Esophagus muscularis mucosa (tissue), 4 donors: ENCODE measurements around the gene AREG. TPM values are rescaled to one million over a fixed set of nuclear protein-coding genes. Genes with fewer than 3 reads are reported as not detected.

ENCODE experiments used
- DNase-seq: peaks from one replicate; pipeline ENCODE4 v3.0.0-alpha.2; 2017; ENCODE audit errors: extremely low spot score
- H3K27ac ChIP-seq, 4 donors: fragments of 200-600 bp; sonication (generic); replicated peaks in 1 of 4; 1 replicate in 3 of 4; 2 replicates in 1 of 4; pipeline ENCODE4 v1.5.1; 2016 to 2019; ENCODE audit warnings: mild to moderate bottlenecking in 1 of 4
- H3K27me3 ChIP-seq, 4 donors: fragments of 200-600 bp; sonication (generic); one replicate each; pipeline versions ENCODE4 v1.5.1 to v1.6.0; 2016 to 2019
- H3K36me3 ChIP-seq, 4 donors: fragments of 200-600 bp; sonication (generic); one replicate each; pipeline ENCODE4 v1.5.1; 2016 to 2019
- H3K4me1 ChIP-seq, 4 donors: fragments of 200-600 bp; sonication (generic); one replicate each; pipeline ENCODE4 v1.5.1; 2016 to 2019
- H3K4me3 ChIP-seq, 4 donors: fragments of 200-600 bp; sonication (generic); 1 replicate in 2 of 4; 2 replicates in 2 of 4; pipeline ENCODE4 v1.5.1; 2016 to 2019; ENCODE audit warnings: mild to moderate bottlenecking in 4 of 4, moderate library complexity in 1 of 4
- H3K9me3 ChIP-seq, 4 donors: fragments of 200-600 bp; sonication (generic); 1 replicate in 3 of 4; 2 replicates in 1 of 4; pipeline ENCODE4 v1.5.1; 2016 to 2019
- EP300 ChIP-seq: sonication (generic); formaldehyde crosslinking; IDR thresholded peaks from one replicate; pipeline ENCODE4 v1.6.1; 2017; ENCODE audit warnings: antibody characterized with exemption
- POLR2A ChIP-seq: fragments of 450-650 bp; IDR thresholded peaks from one replicate; pipeline ENCODE4 v1.6.1; 2017; ENCODE audit warnings: antibody characterized with exemption, moderate library complexity, mild to moderate bottlenecking, low read depth
- POLR2AphosphoS5 ChIP-seq, 2 donors: sonication (generic); formaldehyde crosslinking; IDR thresholded peaks; one replicate each; pipeline ENCODE4 v1.6.1; 2017; ENCODE audit warnings: antibody characterized with exemption in 2 of 2
- WGBS: methylation state at CpG from one replicate; pipeline ENCODE4 v1.1.5; 2018; 5-methylcytosine and 5-hydroxymethylcytosine counted together
- intact Hi-C: fragments of 100-400 bp; cut with DNase I; formaldehyde crosslinking; loops from one replicate; pipeline ENCODE4 v1.15.1; 2023
- total RNA-seq, 4 donors: library from RNA; depleted of rRNA; stranded (reverse); fragments of >200 nt; gene quantifications; one replicate each; pipeline versions ENCODE4 v1.1.0 to v1.2.1, GENCODE V29; 2016
- TF ChIP-seq, protein P1 (sequence below), 3 experiments: fragments of 200-600 bp in 2 of 3; fragments of 450-650 bp in 1 of 3; sonication (generic) in 2 of 3; IDR thresholded peaks; one replicate each; pipeline ENCODE4 v1.5.1; 2017 to 2019; ENCODE audit warnings: antibody characterized with exemption in 3 of 3, mild to moderate bottlenecking in 2 of 3, moderate library complexity in 1 of 3

Gene AREG
- total RNA-seq, 4 donors from 2014 or later = 1.4 to 18.6 (median 4.4) TPM

DNA sequence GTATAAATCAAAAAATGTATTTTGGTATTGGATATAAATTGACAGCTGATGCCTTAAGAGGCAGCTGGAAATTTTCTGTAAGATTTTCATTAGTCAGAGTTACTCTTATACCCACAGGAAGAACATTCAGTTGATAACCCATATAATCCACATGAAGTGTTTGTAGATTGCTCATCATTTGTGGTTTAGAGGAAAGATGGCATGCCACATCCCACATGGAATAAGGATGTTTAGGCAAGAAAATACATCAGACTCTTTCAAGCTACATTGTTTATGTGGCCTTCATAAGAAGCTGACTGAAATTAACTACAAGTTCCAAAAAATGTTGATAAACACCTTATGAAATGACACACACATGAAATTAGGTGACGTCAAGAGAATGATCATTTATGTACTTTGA, 56.6 kb downstream of the AREG start:
- no peak for TF ChIP-seq EP300
- no peak for TF ChIP-seq POLR2AphosphoS5 (IDR thresholded peaks at IDR 0.05)
- TF ChIP-seq, protein P1, sequence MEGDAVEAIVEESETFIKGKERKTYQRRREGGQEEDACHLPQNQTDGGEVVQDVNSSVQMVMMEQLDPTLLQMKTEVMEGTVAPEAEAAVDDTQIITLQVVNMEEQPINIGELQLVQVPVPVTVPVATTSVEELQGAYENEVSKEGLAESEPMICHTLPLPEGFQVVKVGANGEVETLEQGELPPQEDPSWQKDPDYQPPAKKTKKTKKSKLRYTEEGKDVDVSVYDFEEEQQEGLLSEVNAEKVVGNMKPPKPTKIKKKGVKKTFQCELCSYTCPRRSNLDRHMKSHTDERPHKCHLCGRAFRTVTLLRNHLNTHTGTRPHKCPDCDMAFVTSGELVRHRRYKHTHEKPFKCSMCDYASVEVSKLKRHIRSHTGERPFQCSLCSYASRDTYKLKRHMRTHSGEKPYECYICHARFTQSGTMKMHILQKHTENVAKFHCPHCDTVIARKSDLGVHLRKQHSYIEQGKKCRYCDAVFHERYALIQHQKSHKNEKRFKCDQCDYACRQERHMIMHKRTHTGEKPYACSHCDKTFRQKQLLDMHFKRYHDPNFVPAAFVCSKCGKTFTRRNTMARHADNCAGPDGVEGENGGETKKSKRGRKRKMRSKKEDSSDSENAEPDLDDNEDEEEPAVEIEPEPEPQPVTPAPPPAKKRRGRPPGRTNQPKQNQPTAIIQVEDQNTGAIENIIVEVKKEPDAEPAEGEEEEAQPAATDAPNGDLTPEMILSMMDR (IDR thresholded peaks at IDR 0.05) = no peak
- peaks cover 0 to 15% (median 11%) of the 10 kb centered on the region in 4 donors for H3K4me1 ChIP-seq
- no peak overlapping the region for H3K4me3 ChIP-seq
- DNase-seq = no peak
- WGBS = 87% methylated on average over 1 of the region's 1 CpG
- H3K9me3 ChIP-seq = peaks cover 0 to 4% (median 0%) of the 10 kb centered on the region in 4 donors
- no peaks in the 10 kb centered on the region for H3K36me3 ChIP-seq
- intact Hi-C loops = no loop called here
- H3K27ac ChIP-seq = no peak overlapping the region
- no peaks in the 10 kb centered on the region for H3K27me3 ChIP-seq

DNA sequence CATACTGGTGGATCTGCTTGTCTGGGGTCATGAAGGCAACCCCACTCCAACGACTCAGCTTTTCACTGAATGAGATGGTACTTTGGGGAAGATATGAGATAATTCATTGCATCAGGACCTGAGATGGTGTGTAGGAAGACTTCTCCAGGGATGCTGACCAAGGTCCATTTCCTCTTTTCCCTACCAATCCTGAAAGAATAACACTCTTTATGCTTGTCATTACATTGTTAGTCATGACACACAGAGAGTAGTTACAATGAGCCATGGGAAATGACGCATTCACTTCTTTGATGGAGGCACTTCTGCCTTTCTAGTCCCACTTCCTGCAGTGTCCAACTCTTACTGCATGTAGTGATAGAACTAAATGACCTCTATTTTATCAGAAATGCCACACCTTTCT, 58.6 kb downstream of the AREG start:
- peaks cover 0 to 4% (median 0%) of the 10 kb centered on the region in 4 donors for H3K9me3 ChIP-seq
- intact Hi-C loops = no loop called here
- no peak overlapping the region for H3K27ac ChIP-seq
- DNase-seq = no peak
- TF ChIP-seq, protein P1 (IDR thresholded peaks at IDR 0.05) = no peak
- TF ChIP-seq POLR2AphosphoS5 (IDR thresholded peaks at IDR 0.05) (no peak), POLR2A (no peak), EP300 (no peak)
- H3K36me3 ChIP-seq = no peaks in the 10 kb centered on the region
- H3K4me3 ChIP-seq = no peak overlapping the region
- H3K4me1 ChIP-seq = peaks cover 0 to 15% (median 11%) of the 10 kb centered on the region in 4 donors
- H3K27me3 ChIP-seq = no peaks in the 10 kb centered on the region
- 94% methylated on average over 2 of the region's 2 CpGs for whole genome bisulfite sequencing

DNA sequence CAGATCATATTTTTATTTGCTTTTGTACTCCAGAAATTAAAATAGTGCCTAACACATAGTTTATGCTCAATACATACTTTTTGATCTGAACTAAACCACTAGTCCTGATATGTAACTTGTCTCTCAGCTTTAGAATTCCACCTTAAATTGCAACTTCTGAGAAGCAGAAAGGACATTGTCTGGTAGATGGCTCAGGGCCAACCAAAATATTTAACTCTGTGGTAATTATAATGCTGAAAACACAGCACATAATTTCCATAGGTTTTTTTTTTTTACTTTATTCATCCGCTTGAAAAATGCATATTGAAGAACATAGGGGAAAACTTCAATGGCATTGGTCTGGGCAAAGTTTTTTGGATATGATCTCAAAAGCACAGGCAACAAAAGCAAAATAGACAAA, 59.3 kb downstream of the AREG start:
- DNase-seq = no peak
- WGBS = 44% methylated on average over 1 of the region's 1 CpG
- no peaks in the 10 kb centered on the region for H3K27me3 ChIP-seq
- TF ChIP-seq POLR2A (no peak), EP300 (no peak), POLR2AphosphoS5 (IDR thresholded peaks at IDR 0.05) (no peak)
- TF ChIP-seq, protein P1 (IDR thresholded peaks at IDR 0.05) = no peak
- no peak overlapping the region for H3K4me3 ChIP-seq
- intact Hi-C loops = no loop called here
- H3K36me3 ChIP-seq = no peaks in the 10 kb centered on the region
- H3K27ac ChIP-seq = no peak overlapping the region
- peaks cover 0 to 2% (median 0%) of the 10 kb centered on the region in 4 donors for H3K9me3 ChIP-seq
- peaks cover 0 to 15% (median 11%) of the 10 kb centered on the region in 4 donors for H3K4me1 ChIP-seq

Other genes starting within 250 kb of the AREG start
- not detected for gene EPGN, start 136.7 kb upstream of the AREG start, total RNA-seq
- 1 to 10 TPM; 2.4 to 4.6 (median 3.7) TPM for gene EREG, start 80.0 kb upstream of the AREG start, total RNA-seq